CD4-positive, alpha-beta T cell treated with Interleukin-2 at 100 ng/mL for 4 hours (primary cell): Measurements from ENCODE around the gene PLG.
"Not testable (repeated sequence)": the region's sequence is repeated elsewhere in the genome, so short reads cannot be mapped to it uniquely, and the experiment has no call there.

ENCODE experiments used
- DNase-seq: peaks from one replicate; pipeline ENCODE4 v3.0.0-alpha.2; 2020; ENCODE audit warnings: low spot score

The PLG gene

DNA sequence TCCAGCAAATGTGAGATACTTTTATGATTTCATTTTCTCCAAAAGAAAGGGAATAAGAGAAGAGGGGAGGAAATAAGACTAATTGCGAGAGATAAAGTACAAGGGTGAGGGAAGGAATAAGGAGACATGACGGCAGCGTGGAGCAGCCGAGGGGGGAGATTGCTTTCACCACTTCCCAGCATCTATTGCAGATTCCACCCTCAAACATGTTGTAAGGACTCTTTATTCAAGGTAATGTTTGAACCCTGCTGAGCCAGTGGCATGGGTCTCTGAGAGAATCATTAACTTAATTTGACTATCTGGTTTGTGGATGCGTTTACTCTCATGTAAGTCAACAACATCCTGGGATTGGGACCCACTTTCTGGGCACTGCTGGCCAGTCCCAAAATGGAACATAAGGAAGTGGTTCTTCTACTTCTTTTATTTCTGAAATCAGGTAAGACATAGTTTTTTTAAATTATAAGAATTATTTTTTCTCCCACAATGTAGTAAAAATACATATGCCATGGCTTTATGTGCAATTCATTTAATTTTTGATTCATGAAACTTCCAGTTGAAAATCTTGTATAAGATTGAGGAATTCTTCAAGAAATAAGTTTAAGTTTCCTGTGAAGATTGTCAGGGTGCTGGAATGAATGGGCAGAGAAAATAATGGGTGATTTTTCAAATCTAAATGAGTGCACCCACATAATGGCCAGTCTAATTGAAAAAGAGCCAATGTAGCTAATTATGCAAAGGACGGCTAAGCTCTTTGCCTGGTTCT, at the start of gene PLG:
Gene PLG (plus strand): TSS at position 327 of the 763 bp plus-strand sequence. CDS start 61 bp downstream, at position 388.
- not testable (repeated sequence) for DNase-seq

DNA sequence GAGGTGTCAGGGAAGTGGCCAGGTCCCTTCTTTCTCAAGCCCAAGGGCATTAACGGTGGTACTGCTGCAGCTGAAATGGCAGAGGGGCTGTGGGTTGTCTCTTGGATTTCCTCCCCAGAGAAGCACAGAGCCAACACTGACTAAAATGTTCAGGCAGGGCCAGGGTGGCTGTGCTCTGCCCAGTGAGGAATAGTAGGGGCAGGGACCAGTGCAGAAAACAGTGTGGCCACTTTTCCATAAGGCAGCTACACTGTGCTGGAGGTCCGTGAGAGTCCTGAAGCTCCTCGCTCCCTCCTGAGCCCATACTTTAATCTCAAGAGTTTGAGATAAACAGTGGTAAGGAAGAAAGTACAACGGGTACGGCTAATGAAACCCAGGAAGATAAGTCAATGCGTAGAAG, 42.5 kb upstream of the PLG start:
- no peak for DNase-seq

DNA sequence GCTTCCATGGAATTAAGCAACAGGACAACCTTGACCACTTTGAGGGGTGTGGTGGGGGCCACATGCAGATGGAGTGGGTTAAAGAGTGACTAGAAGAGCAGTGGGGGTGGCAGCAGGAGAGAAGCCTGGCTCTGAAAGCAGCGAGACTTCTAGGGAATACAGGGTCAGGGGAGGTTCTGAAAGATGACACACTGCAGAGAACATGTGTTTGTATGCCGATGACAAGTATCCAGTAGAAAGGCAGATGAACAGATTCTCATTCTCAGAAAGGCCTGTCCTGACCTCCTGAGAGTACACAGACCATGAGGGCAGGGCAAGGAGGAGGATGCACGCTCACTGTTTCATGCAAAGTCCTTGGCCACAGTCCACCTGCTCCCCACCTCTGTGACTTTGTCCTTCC, 40.8 kb upstream of the PLG start:
- DNase-seq: no peak

DNA sequence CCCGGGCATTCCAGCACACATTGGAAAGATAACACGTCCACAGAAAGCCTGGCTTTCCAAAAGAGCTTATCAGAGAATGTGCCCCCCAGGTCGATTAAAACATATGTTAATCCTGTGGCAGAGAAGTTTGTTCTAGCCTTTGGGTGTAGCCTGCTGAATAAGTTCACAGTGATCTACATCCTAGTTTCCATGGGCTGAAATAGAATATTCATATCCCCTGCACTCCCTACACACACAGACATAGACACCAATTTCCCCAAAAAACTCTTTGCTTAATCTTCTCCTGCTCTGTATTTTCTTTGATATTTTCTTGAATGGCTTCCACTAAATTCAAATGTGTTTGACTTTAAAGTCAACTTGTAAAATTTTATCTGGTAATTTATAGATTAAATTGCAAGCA, 39.6 kb upstream of the PLG start:
- no peak for DNase-seq

DNA sequence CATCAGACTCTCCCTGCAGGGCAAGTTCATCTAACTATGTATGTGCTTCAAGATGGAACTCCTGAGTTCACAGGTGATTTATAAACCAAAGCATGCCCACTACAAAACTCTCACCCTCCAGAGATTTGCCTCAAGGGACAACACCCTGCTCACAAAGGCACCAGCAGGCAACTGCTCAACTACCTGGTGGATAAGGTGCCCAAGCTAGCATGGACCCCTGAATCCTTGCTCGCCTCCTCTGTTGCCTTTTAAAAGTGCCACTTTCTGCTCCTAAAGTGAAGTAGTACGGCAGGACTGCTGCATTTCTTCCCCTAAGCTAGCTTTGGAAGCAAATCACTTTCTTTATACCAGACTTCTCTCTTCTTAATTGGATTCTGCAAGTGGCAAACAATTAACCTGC, 39.2 kb upstream of the PLG start:
- no peak for DNase-seq

DNA sequence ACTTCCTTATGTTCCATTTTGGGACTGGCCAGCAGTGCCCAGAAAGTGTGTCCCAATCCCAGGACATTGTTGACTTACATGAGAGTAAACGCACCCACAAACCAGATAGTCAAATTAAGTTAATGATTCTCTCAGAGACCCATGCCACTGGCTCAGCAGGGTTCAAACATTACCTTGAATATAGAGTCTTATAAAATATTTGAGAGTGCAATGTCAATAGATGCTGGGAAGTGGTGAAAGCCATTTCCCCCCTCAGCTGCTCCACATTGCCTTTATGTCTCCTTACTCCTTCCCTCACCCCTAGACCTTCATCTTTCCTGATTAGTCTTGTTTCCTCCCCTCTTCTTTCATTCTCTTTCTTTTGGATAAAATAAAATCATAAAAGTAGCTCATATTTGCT, 37.8 kb upstream of the PLG start, which contains the start of gene LPA:
Gene LPA (minus strand): TSS at position 78 of the 400 bp plus-strand sequence. CDS start 61 bp downstream, at position 17.
- DNase-seq: not testable (repeated sequence)

DNA sequence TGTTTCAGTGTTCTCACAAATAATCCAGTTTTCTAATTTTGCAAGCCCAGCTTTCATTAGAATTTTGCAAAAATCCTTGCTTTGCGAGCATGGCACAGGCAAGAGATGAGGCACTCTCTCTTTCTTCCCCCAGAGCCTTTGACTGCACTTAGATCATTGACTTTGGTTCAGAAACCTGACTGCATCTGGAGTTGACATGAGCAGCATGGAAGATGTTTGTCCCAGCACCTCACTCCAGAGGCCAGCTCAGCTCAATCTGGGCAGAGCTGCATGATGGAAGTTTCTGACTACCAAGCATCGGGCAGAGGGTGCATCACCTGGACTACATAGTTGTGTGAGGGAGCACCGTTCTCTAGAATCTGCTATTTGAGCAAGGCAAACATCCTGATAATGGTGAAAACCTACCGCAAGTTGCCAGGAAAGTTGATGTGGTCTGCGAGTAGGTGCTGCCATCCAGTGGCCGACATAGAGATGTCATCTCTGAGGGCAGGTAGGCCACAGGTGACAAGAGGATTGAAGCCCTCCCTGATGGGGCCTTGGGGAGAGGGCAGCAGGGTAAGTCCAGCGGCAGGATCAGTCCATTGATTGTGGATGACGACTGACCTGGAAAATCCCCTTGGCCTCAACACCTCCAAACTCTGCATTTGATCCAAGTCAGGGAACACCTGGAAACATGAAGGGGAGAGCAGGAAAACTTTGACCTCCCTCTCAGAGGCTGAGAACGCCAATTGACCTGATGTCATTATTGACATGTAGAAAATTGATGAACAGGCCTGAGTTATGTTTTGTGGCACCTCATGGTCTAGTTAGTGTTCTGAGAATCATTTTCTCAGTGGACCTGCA, 34.2 kb upstream of the PLG start:
- peak; percentile 22 for DNase-seq

DNA sequence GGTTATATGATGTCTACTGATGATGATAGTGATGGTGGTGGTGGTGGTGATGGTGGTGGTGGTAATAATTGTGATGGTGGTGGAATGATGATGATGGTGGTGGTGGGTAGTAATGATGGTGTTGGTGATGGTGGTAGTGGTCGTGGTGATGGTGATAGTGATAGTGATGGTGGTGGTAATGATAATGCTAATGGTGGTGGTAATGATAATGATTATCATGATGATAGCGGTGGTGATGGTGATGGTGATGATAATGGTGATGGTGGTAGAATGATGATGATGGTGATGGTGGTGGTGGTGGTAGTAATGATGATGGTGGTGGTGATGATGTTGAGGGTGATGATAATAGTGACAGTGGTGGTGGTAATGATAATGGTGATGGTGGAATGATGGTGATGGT, 33.5 kb upstream of the PLG start:
- no peak for DNase-seq

DNA sequence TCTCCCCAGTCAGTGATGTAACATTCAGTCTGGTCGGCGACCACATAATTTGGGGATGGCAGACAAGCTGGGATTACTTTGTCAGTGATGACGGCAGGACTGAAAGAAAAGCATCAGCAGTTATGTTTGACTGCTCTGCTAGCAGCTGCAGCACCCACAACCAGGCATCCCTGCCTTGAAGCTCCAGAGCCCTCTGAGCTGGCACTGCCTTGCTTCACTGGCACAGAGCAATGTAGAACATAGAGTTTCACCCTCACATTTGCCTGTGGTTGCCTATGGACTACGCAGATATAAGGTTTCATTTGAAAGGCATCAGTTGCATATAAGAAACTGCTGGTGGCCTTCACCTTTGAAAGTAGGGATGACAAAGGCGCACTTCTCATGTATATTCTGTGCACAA, 25.6 kb upstream of the PLG start:
- DNase-seq: not testable (repeated sequence)

DNA sequence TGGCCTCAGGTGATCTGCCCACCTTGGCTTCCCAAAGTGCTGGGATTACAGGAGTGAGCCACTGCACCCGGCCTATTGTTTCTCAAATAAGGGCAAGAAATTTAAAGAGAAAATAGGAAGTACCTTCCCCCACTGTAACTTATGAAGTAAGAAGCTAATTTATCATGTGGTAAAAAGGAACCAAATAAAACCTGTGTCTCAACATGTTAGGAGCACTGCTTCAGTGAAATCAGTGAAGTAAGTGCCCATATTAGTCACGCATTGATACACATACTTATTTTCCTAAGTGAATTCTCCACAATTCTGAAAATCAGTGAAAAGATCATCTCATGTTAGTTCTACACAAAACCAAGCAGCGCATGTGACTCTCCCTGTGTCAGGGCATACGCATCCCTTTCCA, 23.8 kb upstream of the PLG start:
- no peak for DNase-seq

DNA sequence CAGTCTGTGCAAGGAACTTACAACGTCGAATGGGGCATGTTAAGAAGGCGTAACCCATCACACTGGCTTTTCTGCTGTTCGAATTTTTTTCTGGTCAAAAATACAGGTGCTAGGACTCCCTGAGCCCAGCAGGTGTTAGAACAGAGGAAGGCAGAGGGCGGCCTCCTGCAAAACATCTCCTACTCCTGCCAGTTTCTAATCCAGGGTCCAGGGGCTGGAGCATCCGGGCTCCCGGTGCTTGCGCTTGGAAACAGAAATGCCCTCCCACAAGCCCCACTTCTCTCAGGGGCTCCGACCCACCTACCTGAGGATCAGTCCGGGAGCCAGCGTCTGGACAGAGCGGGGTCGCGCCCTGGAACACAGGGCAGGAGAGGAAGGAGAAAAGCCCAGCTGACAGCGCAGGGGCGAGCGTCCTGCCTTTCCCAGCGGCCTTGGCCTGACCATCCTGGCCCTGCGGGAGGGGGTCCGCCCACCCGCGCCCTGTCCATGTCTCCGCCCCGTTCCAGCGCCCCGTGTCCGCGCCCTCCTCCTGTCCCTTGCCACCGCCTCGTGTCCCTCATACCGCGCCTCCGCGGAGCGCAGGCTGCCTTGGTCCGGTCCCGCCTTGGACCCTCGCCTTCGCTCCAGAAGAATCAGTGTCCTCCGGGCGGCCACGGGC, 23.2 kb upstream of the PLG start:
- DNase-seq: no peak

DNA sequence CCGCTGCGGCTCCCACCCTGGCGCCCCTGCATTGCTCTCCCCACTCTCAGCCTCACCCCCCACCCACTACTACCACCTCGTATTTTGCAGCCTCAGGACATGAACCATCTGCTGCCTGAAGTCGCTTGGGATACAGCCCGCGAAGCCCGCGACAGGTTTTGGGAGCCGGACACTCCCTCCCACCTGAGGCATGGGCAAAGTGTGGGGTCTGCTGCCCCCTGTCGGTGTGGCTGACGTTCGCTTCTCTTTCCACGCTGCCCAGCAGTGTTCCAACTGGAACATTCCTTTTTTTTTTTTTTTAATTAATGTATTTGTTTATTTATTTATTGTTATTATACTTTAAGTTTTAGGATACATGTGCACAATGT, 22.7 kb upstream of the PLG start:
- DNase-seq: no peak

DNA sequence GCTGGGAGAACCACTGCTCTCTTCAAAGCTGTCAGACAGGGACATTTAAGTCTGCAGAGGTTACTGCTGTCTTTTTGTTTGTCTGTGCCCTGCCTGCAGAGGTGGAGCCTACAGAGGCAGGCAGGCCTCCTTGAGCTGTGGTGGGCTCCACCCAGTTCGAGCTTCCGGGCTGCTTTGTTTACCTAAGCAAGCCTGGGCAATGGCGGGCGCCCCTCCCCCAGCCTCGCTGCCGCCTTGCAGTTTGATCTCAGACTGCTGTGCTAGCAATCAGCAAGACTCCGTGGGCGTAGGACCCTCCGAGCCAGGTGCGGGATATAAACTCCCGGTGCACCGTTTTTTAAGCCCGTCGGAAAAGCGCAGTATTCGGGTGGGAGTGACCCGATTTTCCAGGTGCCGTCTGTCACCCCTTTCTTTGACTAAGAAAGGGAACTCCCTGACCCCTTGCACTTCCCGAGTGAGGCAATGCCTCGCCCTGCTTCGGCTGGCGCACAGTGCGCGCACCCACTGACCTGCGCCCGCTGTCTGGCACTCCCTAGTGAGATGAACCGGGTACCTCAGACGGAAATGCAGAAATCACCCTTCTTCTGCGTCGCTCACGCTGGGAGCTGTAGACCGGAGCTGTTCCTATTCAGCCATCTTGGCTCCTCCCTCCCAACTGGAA, 16.8 kb upstream of the PLG start:
- not testable (repeated sequence) for DNase-seq

DNA sequence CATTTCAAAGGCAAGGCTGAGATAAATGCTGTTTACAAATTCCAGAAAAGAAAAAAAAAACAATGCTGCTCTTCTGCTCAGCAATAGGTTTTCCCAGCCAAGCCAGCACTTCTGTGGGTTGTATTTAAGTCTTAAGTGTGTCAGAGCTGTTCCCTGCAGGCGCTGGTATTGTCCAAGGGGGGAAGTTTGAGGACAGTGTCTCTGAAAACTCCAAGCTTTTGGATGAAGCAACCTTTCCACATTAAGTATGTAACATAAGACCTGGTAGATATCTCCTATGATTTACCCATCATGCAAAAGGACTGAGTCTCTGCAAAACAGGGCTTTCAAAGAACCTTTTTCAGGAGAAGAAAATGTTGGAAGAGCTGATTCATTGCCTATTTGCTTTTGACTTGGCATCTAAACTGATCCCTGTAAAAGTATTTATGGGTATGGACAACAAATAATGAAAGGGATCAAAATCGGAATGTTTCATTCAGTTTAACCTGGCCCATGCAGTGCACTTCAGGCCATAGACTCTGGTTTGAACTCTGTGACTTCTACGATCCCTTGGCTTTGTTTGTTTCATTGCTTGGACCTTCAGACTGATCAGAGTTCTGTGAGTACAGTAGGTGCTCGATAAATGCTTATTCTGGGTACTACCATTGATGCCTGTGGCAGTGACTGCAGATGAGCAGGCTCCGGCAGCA, 16.1 kb upstream of the PLG start:
- DNase-seq: no peak

DNA sequence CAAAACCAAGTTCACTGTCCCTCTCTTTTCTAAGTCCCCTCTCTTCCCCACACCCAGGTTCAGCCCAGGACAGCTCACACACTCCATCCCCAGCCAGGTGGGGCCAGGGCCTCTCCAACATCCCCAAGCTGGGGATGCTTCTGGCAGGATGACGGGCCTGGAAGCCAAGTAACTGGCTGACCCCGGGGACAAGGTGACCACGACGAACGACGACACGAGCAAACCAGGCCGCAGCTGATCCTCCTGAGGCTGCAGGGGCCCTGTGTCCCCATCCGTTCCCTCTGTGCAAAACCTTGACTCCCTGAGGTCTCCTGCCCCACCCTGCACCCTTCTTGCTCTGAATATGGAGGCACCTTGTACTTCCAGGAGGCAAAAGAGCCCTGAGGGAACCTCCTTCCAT, 11.6 kb upstream of the PLG start:
- no peak for DNase-seq

DNA sequence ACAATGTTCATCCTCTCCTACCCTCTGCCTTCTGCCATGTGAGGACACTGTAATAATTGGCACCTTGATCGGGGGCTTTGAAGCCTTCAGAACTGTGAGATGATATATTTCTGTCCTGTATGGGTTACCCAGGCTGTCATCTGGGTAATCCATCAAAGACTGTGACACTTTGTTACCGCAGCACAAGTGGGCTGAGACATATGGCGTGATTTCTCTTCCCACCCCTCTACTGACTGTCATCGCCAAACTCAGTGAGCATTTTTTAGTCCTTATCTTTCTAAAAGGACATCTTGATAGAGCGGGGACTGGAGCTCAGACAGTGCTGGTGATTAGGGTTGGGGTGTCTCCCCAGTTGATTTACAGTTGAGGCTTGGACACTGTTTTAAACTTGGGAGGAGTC, 10.4 kb upstream of the PLG start:
- DNase-seq: no peak

DNA sequence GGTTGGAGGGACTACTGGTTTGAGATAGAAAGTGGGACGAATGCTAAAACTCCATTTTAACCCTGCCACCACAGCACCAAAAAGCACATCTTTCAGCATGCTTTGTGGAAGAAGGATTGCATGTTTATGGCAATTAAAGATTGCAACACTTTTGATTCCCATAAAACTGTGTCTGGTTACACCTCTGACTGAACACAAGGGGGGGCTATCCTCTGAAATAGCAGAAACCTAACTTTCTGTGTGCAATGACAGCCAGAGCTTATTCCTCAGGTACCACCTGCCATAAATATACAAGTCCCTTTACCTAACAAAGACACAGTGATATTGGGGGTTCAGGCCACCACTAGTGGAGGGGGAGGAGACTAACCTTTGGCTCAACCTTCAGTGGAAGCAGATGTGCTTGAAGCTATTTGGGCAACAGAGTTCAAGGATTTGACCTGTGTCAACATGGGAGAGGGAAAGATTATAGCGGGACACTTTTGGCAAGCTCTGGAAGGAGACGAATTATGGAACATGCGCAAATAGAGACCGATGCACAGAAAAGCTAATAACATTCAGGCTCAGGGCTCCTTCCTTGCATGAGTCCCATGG, 9.6 kb upstream of the PLG start:
- no peak for DNase-seq

DNA sequence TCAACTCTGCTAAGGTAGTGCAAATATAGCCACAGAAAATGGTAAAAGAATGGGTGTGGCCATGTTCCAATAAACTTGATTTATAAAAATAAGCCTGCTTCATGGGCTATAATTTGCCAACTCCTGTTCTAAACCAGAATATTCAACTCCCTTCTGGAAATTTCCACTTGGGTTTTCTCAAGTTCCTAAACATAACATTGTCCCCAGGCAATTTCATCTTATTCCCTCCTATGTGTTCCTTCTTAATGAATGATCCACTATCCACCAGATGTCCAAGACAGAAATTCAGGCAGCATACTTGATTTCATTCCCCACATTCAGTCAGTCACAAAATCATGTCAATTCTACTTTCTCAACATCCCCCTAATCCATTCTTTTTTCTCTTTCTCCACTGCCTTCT, 7.0 kb upstream of the PLG start:
- not testable (repeated sequence) for DNase-seq

DNA sequence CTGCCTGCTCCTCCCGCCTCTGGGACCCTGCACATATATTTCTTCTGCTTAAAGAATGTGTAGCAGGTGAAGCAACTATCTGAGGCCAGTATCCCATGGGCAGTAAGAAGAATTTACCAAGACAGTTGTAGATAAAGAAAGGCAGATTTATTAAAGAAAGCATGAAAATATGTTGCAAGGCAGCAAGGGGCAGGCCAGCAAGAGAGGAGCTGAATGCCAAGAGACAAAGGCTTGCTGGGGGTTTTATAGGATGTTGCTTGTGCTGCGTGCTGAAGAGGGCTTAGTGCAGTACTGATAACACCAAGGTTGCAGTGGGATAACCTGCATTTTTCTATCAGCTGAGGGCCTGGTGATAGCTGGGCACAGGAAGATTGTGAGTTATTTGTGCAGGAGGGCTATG, 6.4 kb upstream of the PLG start:
- not testable (repeated sequence) for DNase-seq

DNA sequence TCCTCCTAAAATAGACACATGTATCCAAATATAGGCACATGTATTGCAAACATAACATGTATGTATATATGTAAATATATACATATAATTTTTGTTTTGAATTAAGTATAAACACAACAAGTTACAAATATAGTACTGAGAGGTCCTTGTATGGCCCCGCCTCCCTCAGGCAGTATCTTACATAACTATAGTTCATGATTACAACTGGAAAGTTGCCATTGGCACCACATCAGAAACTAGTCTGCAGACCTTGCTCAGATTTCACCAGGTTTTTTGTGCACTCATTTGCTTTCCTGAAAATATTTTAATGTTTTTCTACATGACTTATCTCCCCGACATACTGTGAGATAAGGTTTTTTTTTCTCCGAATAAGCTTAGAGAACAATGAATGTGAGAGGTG, 5.2 kb upstream of the PLG start:
- not testable (repeated sequence) for DNase-seq

DNA sequence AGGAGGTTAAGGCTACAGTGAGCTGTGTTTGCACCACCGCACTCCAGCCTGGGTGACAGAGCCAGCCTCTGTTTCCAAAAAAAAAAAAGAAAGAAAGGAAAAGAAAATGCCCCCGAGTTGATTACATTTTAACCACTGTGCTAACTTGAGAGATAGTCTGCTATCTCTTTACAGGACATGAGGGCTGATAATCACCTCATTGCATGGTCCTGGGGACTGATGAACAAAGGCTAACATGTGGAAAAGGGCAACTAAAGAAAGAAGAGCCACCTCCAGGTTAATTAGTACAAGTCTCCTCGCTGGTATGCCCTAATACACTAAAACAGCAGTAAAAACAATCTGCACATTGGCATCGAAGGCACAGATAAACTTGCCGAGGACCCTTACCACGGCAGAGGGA, 4.2 kb upstream of the PLG start:
- no peak for DNase-seq
